ENCODE data around the gene SLC37A1. TPM values are rescaled to one million over a fixed set of nuclear protein-coding genes. Genes with fewer than 3 reads are reported as not detected.

Gene SLC37A1
- total RNA-seq, 1 experiment from 2014 or later, result 8.9 TPM

DNA sequence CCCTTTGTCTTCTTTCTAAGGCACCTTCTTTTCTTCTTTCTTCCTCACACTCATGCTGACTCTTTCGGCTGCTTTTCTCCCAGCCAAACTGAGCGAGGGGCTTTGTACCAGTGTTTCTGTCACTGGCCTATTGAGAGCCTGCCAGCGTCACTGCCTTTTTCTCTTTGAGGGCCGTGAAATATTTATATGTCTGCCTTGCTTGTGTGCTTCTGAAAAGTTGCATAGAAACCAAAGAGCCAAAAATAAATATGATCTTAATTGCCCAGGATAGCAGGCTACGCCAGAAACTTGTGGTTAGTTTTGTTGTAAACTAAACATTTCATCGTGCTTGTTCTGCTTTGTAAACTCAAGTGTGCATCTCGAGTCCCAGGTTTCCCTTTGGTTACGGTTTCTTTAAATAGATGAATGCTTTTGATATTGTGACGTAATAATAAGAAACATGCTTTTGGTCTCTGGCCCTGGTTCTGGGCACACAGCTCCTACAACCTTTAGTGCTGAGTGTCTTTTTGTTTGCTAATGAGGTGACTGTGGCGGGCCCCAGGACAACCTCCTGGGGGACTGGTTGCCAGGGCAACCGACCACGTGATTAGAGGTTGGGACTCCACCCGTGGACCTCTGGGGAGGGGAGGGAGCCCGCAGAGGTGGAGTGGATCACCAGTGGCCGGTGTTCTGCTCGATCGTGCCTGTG lies 10.8 kb downstream of the SLC37A1 start:
- no peak for DNase-seq (ENCODE audit: extremely low read depth, low read depth)

- DNase-seq (ENCODE audit: extremely low read depth, low read depth), result no peak
These were observed 11.5 kb downstream of the SLC37A1 start for GRCh38 chr21:42525029-42525581.

DNA sequence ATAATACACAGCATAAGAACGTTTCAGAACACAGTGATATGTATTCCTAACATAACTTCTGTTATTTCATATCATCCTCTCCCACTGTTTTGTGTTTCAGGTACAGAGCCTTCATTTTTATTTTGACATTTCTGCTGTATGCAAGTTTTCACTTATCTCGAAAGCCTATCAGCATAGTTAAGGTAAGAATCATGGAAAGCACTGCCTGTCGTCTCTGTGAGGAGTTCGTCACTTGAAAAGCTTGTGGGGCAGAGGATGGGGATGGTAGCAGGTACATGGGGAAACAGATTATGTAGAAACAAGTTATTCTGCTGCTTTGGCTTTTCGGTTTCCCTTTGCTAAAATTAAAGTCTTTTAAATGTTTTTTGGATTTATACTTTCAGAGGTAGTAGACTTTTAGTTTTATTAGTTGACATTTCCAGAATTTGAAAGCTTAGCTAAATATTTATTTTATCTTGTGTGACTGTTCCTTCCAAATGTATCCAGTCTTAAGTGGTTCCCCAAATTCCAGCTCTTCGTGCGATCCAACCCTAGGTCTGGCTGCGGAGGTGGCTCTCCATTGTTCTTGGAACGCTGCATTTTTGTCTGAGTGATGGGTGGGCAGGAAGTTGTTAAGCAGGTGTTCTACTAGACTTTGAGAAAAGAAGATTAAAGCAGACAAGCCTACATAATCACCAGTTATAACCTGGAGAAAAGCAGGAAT lies 12.2 kb downstream of the SLC37A1 start:
- no peak for DNase-seq (ENCODE audit: extremely low read depth, low read depth)

DNA sequence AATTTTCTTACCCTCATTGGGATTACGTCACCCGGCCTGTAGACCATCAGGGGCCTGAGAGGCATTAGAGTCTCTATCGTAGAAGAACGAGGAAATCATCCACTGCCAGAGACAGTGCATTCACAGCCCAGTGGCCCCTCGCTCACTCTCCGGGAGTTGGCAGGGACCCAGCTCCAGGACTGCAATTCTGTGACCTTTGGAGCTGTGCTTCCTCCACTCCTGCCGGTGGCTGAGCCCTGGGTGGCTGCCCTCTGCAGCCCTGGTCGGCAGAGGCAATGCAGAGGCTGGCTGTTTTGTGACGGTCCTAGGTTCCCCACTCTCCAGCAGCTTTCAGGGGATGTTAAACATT lies 12.7 kb downstream of the SLC37A1 start:
- no peak for DNase-seq (ENCODE audit: extremely low read depth, low read depth)

DNA sequence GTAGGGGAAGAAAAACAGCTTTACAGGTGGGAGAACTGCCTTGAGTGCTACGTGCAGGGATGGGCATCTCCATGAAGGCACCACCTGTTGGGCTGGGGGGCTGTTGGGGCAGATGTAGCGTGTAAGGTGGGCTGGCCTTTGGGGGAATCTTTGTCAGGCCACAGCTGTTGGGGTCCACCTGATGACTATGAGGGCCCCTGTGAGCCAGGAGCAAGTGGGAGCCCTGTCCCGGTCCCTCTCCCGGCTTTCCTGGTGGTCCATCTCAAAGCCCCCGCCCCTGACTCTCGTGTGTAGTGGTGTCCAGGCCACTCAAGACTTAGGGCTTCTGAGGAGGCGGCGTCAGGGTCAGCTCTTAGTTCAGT lies 13.5 kb downstream of the SLC37A1 start:
- DNase-seq (ENCODE audit: extremely low read depth, low read depth), result no peak

DNA sequence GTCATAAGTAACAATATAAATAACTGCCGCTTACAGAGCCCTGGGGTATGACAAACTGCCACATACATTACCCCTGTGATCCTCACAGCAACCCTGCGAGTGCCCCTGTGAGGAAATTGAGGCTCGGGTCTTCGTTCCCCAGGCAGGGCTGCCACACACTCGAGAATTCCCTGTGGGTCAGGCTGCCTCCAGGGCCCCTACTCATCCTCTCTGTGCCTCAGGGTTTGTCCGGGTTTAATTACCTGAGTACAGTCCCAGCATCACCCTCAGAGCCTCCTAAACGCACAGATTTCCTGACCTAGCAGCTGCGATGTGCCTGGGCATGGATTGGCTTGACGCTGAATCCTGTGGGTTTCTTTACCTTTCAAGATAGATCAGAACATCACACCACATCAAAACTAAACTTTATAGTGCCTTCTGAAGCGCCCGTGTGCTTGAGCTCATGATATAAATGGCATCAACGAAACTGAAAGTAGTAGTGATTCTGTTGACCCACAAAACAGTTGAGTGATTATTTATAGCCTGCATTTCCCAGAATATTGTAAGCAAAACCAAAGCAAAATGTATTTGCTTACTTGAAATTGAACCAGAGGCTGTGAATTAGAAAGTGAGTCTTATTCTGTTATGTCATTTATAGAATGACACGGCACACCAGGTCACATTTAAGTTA lies 14.0 kb downstream of the SLC37A1 start:
- no peak for DNase-seq (ENCODE audit: extremely low read depth, low read depth)

DNA sequence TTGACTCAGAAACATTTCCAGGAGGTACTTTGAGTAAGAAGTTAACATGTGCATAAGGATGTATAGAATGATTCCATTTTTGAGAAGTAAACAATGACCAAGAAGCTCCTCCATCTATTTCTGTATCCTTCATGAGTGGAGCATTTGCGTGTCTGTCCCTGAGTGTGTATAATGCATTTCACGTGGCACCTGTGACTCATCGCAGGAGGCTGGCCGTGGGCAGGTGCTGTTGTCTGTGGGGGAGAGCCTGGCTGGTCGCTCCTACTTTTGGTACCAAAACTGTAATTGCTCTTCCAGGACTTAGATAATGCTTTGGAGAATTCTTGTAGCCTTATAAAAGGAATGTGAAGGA lies 16.5 kb downstream of the SLC37A1 start:
- no peak for DNase-seq (ENCODE audit: extremely low read depth, low read depth)

GRCh38 chr21:42531771-42532170 lies 18.1 kb downstream of the SLC37A1 start:
- DNase-seq (ENCODE audit: extremely low read depth, low read depth), result no peak

GRCh38 chr21:42532466-42533181 lies 19.0 kb downstream of the SLC37A1 start:
- DNase-seq (ENCODE audit: extremely low read depth, low read depth), result no peak

DNA sequence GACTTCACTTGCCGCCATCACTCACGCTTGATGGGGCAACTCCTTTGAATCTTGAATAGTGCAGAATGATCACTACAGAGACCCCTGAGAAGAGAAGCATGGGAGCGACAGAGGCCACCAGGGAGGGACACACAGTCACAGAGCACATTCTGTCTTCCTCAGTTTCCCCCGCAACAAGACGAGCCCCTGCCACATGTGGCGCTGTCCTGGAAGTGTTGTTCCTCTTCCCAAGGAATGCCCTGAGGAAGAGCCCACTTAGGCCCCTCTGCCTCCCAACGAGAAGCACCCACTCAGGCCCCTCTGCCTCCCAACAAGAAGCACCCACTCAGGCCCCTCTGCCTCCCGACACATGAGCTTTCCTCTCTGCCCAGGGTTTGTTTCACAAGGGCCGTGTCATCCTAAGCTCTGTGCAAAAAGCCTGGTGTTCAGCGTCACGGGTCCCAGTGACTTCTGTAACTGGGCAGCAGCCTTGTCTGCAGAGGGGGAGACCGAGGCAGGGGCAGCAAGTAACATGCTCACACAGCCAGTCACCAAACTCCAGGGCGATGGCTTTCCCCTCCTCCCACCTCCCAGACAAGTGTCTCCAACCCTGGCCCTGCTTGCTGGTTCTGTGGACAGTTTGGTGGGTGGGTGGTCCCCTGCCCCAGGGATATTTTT lies 19.8 kb downstream of the SLC37A1 start:
- DNase-seq (ENCODE audit: extremely low read depth, low read depth), result no peak

GRCh38 chr21:42533963-42534355 lies 20.3 kb downstream of the SLC37A1 start:
- DNase-seq (ENCODE audit: extremely low read depth, low read depth), result no peak

GRCh38 chr21:42534421-42535378 lies 21.0 kb downstream of the SLC37A1 start:
- DNase-seq (ENCODE audit: extremely low read depth, low read depth), result no peak

DNA sequence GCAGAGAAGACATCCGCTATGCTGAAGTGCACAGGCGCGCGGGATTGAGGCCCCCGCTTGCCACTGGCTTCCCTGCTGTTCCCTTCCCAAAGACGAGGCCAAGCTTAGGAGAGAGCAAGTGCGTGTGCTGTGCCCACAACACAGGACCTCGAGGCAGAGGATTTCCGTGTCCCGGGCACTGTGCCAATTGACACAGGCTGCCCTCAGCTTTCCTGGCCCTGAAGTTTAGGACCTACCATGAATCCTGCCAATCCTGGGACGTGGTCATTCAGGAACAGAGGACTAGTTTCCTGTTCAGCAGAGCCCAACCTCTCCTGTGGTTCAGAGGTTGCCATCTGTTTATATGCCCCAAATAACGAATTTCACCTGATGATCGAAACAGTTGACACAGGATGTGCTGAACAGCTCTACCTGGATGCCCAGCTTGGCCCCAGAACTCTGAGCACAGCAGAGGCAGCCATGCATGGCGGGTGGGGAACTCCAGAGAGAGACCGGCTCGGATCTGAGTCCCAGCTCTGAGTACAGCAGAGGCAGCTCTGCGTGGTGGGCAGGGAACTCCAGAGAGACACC lies 22.0 kb downstream of the SLC37A1 start:
- no peak for DNase-seq (ENCODE audit: extremely low read depth, low read depth)

DNA sequence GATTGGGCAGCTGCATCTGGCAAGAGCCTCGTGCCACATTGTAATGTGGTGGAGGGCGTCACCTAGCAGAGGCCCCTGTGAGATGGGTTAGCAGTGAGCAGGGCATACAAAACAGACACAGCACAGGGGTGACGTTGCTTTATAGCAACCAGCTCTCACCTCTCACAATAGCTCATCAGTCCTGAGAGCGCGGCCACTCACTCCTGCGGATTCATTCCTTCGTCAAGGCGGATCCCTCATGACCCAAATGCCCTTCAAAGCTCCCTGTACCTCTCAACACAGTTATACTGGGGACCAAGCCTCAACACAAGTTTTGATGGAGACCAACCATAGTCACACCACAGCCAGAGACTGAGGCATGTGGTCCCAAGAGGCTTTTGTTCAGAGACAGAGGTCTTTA lies 22.9 kb downstream of the SLC37A1 start:
- no peak for DNase-seq (ENCODE audit: extremely low read depth, low read depth)

DNA sequence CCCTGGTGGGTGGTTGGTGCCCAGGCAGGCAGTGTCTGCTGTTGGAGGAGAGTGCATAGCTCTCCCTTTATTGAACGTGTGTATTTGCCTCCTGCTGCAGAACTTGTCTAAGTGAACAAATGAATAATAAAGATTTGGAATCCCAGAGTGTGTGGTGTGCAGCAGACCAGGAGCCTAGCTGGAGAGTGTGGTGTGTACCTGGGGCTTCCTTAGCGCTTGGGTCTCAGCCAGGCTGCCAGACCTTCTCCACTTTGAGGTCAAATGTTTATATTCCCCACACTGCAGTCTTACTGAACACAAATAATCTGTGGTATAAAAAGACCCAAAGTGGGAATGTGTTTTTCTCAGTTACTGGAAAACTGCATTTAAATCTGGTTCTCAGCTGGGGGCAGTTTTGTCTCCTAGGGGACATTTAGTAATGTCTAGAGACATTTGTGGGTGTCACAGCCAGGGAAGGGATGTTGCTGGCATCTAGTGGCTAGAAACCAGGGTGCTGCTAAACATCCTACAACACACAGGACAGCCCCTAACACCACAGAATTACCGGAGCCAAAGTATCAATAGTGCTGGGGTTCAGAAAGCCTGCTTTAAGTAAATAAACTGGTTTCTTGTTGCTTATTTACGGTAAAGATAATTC lies 23.6 kb downstream of the SLC37A1 start:
- no peak for DNase-seq (ENCODE audit: extremely low read depth, low read depth)

GRCh38 chr21:42538479-42539275 lies 25.0 kb downstream of the SLC37A1 start:
- DNase-seq (ENCODE audit: extremely low read depth, low read depth), result no peak

DNA sequence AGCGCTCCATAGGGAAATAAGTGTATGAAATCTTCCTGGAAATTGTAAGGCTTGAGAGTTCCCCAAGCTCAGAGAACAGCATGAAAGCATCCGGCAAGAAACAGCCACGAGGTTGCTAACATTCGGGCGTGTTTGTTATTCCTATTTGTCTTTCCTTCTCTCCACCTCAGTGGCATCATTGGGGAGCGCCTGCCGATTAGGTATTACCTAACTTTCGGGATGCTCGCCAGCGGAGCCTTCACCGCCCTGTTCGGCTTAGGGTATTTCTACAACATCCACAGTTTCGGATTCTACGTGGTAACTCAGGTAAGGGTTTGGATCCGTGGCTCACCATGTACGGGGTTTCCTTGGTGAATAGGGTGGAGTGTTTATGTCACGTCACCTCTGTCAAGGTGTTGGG lies 25.7 kb downstream of the SLC37A1 start:
- DNase-seq (ENCODE audit: extremely low read depth, low read depth), result no peak

GRCh38 chr21:42539931-42540343 lies 26.3 kb downstream of the SLC37A1 start:
- no peak for DNase-seq (ENCODE audit: extremely low read depth, low read depth)

Data from NCI-H460 (cell line).